OCI-LY3 (cell line): Measurements from ENCODE around the gene ANKH.

Experiments
- EZH2phosphoT487 ChIP-seq: fragments of 200-600 bp; shearing (Covaris generic); IDR thresholded peaks from 2 replicates; pipeline ENCODE4 v1.6.1; 2018; ENCODE audit warnings: antibody characterized with exemption, mixed run types, low read depth
- TF ChIP-seq, protein P1 (sequence below): fragments of 200-600, 300-600 bp; sonication (generic); IDR thresholded peaks from 2 replicates; pipeline ENCODE4 v1.5.1; 2014; ENCODE audit warnings: antibody characterized with exemption, low read length, low read depth

DNA sequence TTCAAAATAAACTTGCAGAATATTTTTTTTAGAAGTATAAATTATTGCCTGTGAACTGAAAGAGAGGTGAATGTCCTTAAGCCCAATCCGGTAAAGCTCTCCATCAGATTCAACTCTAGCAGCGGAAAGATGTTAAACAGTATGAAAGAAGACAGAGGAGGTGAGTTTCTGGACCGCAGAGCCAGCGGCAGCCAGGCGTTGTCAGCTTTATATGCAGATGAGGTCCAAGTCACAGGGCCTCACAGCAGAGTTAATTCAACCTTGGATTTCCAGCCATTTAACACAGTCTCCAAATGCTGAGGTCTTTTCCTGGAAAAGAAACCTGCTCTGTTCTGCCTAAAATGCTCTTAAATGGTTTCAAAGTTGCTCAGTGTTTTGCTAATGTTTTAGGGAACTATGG, 131.6 kb downstream of the ANKH start:
- TF ChIP-seq, protein P1, sequence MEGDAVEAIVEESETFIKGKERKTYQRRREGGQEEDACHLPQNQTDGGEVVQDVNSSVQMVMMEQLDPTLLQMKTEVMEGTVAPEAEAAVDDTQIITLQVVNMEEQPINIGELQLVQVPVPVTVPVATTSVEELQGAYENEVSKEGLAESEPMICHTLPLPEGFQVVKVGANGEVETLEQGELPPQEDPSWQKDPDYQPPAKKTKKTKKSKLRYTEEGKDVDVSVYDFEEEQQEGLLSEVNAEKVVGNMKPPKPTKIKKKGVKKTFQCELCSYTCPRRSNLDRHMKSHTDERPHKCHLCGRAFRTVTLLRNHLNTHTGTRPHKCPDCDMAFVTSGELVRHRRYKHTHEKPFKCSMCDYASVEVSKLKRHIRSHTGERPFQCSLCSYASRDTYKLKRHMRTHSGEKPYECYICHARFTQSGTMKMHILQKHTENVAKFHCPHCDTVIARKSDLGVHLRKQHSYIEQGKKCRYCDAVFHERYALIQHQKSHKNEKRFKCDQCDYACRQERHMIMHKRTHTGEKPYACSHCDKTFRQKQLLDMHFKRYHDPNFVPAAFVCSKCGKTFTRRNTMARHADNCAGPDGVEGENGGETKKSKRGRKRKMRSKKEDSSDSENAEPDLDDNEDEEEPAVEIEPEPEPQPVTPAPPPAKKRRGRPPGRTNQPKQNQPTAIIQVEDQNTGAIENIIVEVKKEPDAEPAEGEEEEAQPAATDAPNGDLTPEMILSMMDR = no peak
- no peak for TF ChIP-seq EZH2phosphoT487
